A673 (cell line): ENCODE measurements around the gene TRDMT1. TPM values are rescaled to one million over a fixed set of nuclear protein-coding genes. Genes with fewer than 3 reads are reported as not detected.

Experiments
- BruUV-seq: library from RNA; stranded (reverse); fragments of 400-500 nt; replicated peaks from 2 replicates; lab custom pipeline; 2021; lab: Mats Ljungman, UMichigan
- CTCF ChIA-PET: fragments of 300-600 bp; sonication (Branson Sonifier 250); formaldehyde crosslinking; loops from one replicate; lab custom pipeline; 2022; ENCODE audit warnings: antibody characterized with exemption; lab: Charles Lee
- POLR2A ChIA-PET: fragments of 300-600 bp; sonication (Branson Sonifier 250); formaldehyde crosslinking; loops from one replicate; lab custom pipeline; 2022; ENCODE audit warnings: antibody characterized with exemption; ENCODE audit not compliant: low non-redundant PET; lab: Charles Lee
- DNase-seq: peaks from one replicate; pipeline ENCODE4 v3.0.0-alpha.2; 2015; ENCODE audit warnings: low spot score
- H3K27ac ChIP-seq: fragments of 200-600 bp; sonication (generic); 2 replicates; pipeline ENCODE4 v1.5.1; 2016; ENCODE audit warnings: mixed run types, low read depth, mild to moderate bottlenecking, mixed read lengths, antibody characterized with exemption, low read length; ENCODE audit not compliant: poor library complexity, severe bottlenecking
- H3K27me3 ChIP-seq: fragments of 200-600 bp; sonication (generic); replicated peaks from 2 replicates; pipeline ENCODE4 v1.6.1; 2017; ENCODE audit warnings: mixed run types, low read depth, mild to moderate bottlenecking, mixed read lengths, antibody characterized with exemption, low read length; ENCODE audit not compliant: insufficient read depth, poor library complexity
- H3K36me3 ChIP-seq: fragments of 200-600 bp; sonication (generic); 2 replicates; pipeline ENCODE4 v1.6.1; 2016; ENCODE audit warnings: mixed run types, mild to moderate bottlenecking, mixed read lengths, antibody characterized with exemption, low read length; ENCODE audit not compliant: insufficient read depth, poor library complexity, severe bottlenecking
- H3K4me1 ChIP-seq: fragments of 200-600 bp; sonication (generic); 2 replicates; pipeline ENCODE4 v1.6.1; 2017; ENCODE audit warnings: mixed run types, mild to moderate bottlenecking, mixed read lengths, antibody characterized with exemption, low read length; ENCODE audit not compliant: insufficient read depth, poor library complexity, severe bottlenecking
- H3K4me3 ChIP-seq: fragments of 200-600 bp; sonication (generic); 2 replicates; pipeline ENCODE4 v1.5.1; 2016; ENCODE audit warnings: low read depth, mixed run types, mild to moderate bottlenecking, mixed read lengths, low read length; ENCODE audit not compliant: poor library complexity, severe bottlenecking
- H3K9me3 ChIP-seq: fragments of 200-600 bp; sonication (generic); 2 replicates; pipeline ENCODE4 v1.6.1; 2016; ENCODE audit warnings: mixed run types, low read depth, mild to moderate bottlenecking, mixed read lengths, antibody characterized with exemption, low read length; ENCODE audit not compliant: poor library complexity, severe bottlenecking
- CTCF ChIP-seq: fragments of 300-800, 200-600 bp; sonication (generic); conservative IDR thresholded peaks from 2 replicates; pipeline ENCODE4 v1.5.1; 2017; ENCODE audit warnings: low read depth, mild to moderate bottlenecking, antibody characterized with exemption, low read length, moderate library complexity, mixed read lengths
- EZH2 ChIP-seq: fragments of 200-600 bp; sonication (generic); IDR thresholded peaks from 2 replicates; pipeline ENCODE4 v1.6.1; 2017; ENCODE audit warnings: borderline replicate concordance, low read depth, mild to moderate bottlenecking, mixed read lengths, antibody characterized with exemption, low read length; ENCODE audit not compliant: poor library complexity, severe bottlenecking
- intact Hi-C: fragments of 100-400 bp; cut with micrococcal nuclease; formaldehyde crosslinking; loops from one replicate; pipeline ENCODE4 v1.10.0; 2022; ENCODE audit not compliant: unreplicated experiment
- total RNA-seq: library from RNA; stranded (reverse); gene quantifications from 2 replicates; pipeline ENCODE4 v1.2.3, GENCODE V29; 2021

TRDMT1 gene
- total RNA-seq, 1 experiment from 2014 or later, result 14.0 TPM

DNA sequence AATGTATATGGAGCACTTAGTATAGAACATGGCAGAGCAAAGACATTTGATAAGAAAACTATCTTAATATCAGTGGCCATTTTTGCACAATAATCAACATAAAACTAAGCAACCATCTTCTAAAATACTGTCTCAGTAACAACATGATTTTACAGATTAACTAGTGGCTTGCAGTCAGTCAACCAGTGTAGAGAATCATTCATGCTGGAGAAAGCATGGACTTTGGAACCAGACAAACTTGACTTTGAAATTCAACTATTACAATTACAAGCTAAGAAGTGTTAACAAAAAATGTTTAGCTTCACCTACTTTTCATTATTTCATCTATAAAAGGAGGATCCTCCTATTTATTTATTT lies 99.6 kb downstream of the TRDMT1 start:
- Histone ChIP-seq H3K9me3 (no peaks in the 10 kb centered on the region), H3K4me3 (no peak overlapping the region), H3K27ac (no peak overlapping the region), H3K36me3 (no peaks in the 10 kb centered on the region), H3K4me1 (no peaks in the 10 kb centered on the region), H3K27me3 (no peaks in the 10 kb centered on the region)
- no TSS peak for BruUV-seq
- CTCF ChIA-PET, result no interaction called here
- TF ChIP-seq EZH2 (no peak), CTCF (no peak)
- POLR2A ChIA-PET, result no interaction called here
- no peak for DNase-seq
- intact Hi-C loops, result no loop called here

GRCh38 chr10:17101257-17101909 lies 100.1 kb downstream of the TRDMT1 start:
- ChIA-PET CTCF (no interaction called here), POLR2A (no interaction called here)
- Histone ChIP-seq H3K4me3 (no peak overlapping the region), H3K36me3 (no peaks in the 10 kb centered on the region), H3K9me3 (peaks cover 4% of the 10 kb centered on the region), H3K27ac (no peak overlapping the region), H3K27me3 (no peaks in the 10 kb centered on the region), H3K4me1 (no peaks in the 10 kb centered on the region)
- BruUV-seq, result no TSS peak
- intact Hi-C loops, result no loop called here
- no peak for DNase-seq
- TF ChIP-seq EZH2 (no peak), CTCF (no peak)

- TF ChIP-seq EZH2, result no peak
- no peak for TF ChIP-seq CTCF
- intact Hi-C loops, result no loop called here
- CTCF ChIA-PET, result no interaction called here
- H3K27me3 ChIP-seq, result no peaks in the 10 kb centered on the region
- no peaks in the 10 kb centered on the region for H3K36me3 ChIP-seq
- BruUV-seq, result no TSS peak
- no peak overlapping the region for H3K4me3 ChIP-seq
- peaks cover 6% of the 10 kb centered on the region for H3K9me3 ChIP-seq
- H3K27ac ChIP-seq, result no peak overlapping the region
- POLR2A ChIA-PET, result no interaction called here
- no peaks in the 10 kb centered on the region for H3K4me1 ChIP-seq
- DNase-seq, result no peak
Measured at GRCh38 chr10:17100586-17100985, 100.9 kb downstream of the TRDMT1 start.
